ENCODE measurements around the gene PABPC1L.

Gene PABPC1L

GRCh38 chr20:44918342-44918741 is 8.5 kb downstream of the PABPC1L start (continued):
- TF ChIP-seq ZNF274 (IDR thresholded peaks at IDR 0.05; ENCODE audit: low read length), result no peak
- TF ChIP-seq ZNF274 (tag by site-specific recombination; IDR thresholded peaks at IDR 0.05; ENCODE audit: borderline replicate concordance), result no peak
- no peak for TF ChIP-seq BCL11A (tag by site-specific recombination; IDR thresholded peaks at IDR 0.05; ENCODE audit: low read depth)
- no peak for TF ChIP-seq ZNF830 (tag by site-specific recombination; IDR thresholded peaks at IDR 0.05; ENCODE audit: low read depth)
- no peak for TF ChIP-seq ZNF121 (tag by site-specific recombination; IDR thresholded peaks at IDR 0.05)

- no peak overlapping the region for H3K27ac ChIP-seq (ENCODE audit: extremely low read depth, low read depth, low read length)
- no peak for TF ChIP-seq ZNF16 (tag by site-specific recombination; IDR thresholded peaks at IDR 0.05; ENCODE audit: low read depth)
- TF ChIP-seq ZNF626 (tag by site-specific recombination; IDR thresholded peaks at IDR 0.05), result no peak
- TF ChIP-seq ZNF791 (tag by site-specific recombination; IDR thresholded peaks at IDR 0.05), result no peak
- no peak for TF ChIP-seq ZNF324 (tag by site-specific recombination; IDR thresholded peaks at IDR 0.05)
- TF ChIP-seq ZNF549 (tag by site-specific recombination; IDR thresholded peaks at IDR 0.05), result no peak
- H3K4me1 ChIP-seq (ENCODE audit: control insufficient read depth, insufficient read depth, low read length), result no peaks in the 10 kb centered on the region
- H3K4me3 ChIP-seq (ENCODE audit: low read depth, low read length), result no peak overlapping the region
- no peaks in the 10 kb centered on the region for H3K9me3 ChIP-seq (ENCODE audit: control insufficient read depth, insufficient read depth, low read depth, low read length)
- POLR2A ChIA-PET, result interaction anchor here (1.5 kb wide), 1 partner anchor 41 kb away, joined by 5 read pairs; the partner anchor contains the start of gene TOMM34
- peaks cover 8 to 80% of the 10 kb centered on the region in 2 experiments; a peak in 2 of 3 replicates for H3K36me3 ChIP-seq (ENCODE audit: control insufficient read depth in 2 of 2, insufficient read depth in 1 of 2, low read length in 2 of 2)
- CTCF ChIA-PET, result interaction anchor here (0.6 kb wide), 1 partner anchor 197 kb away, joined by 3 read pairs; no protein-coding TSS in a partner anchor
These were observed 8.9 kb downstream of the PABPC1L start for GRCh38 chr20:44918761-44919160.

GRCh38 chr20:44921447-44921846 is 11.6 kb downstream of the PABPC1L start:
- no peaks in the 10 kb centered on the region for H3K4me1 ChIP-seq (ENCODE audit: control insufficient read depth, insufficient read depth, low read length)
- ChIA-PET POLR2A (no interaction called here), CTCF (interaction anchor here (0.6 kb wide), 1 partner anchor 239 kb away, joined by 4 read pairs; no protein-coding TSS in a partner anchor)
- H3K9me3 ChIP-seq (ENCODE audit: control insufficient read depth, insufficient read depth, low read depth, low read length), result no peaks in the 10 kb centered on the region
- peaks cover 8 to 78% of the 10 kb centered on the region in 2 experiments; a peak in 2 of 3 replicates for H3K36me3 ChIP-seq (ENCODE audit: control insufficient read depth in 2 of 2, insufficient read depth in 1 of 2, low read length in 2 of 2)
- H3K4me3 ChIP-seq (ENCODE audit: low read depth, low read length), result no peak overlapping the region
- H3K27ac ChIP-seq (ENCODE audit: extremely low read depth, low read depth, low read length), result no peak overlapping the region
- TF ChIP-seq ZNF350 (tag by site-specific recombination; IDR thresholded peaks at IDR 0.05) (no peak), ZNF837 (tag by site-specific recombination; IDR thresholded peaks at IDR 0.05) (no peak), ZNF37A (tag by site-specific recombination; IDR thresholded peaks at IDR 0.05) (no peak), WT1 (tag by site-specific recombination; IDR thresholded peaks at IDR 0.05) (no peak), OVOL3 (tag by site-specific recombination; IDR thresholded peaks at IDR 0.05) (no peak), OSR2 (tag by site-specific recombination; IDR thresholded peaks at IDR 0.05) (no peak), ZNF645 (tag by site-specific recombination; IDR thresholded peaks at IDR 0.05) (no peak), ZNF600 (tag by site-specific recombination; IDR thresholded peaks at IDR 0.05) (no peak), ELK4 (IDR thresholded peaks at IDR 0.05; ENCODE audit: borderline replicate concordance, low read depth, low read length) (no peak), ZNF580 (tag by site-specific recombination; IDR thresholded peaks at IDR 0.05) (no peak), ZXDB (tag by site-specific recombination; IDR thresholded peaks at IDR 0.05) (no peak), ZNF626 (tag by site-specific recombination; IDR thresholded peaks at IDR 0.05) (no peak), ZSCAN23 (tag by site-specific recombination; IDR thresholded peaks at IDR 0.05) (no peak), ZNF510 (tag by site-specific recombination; IDR thresholded peaks at IDR 0.05; ENCODE audit: insufficient replicate concordance) (no peak), PRDM6 (tag by site-specific recombination; IDR thresholded peaks at IDR 0.05) (no peak)
- TF ChIP-seq, protein P1, sequence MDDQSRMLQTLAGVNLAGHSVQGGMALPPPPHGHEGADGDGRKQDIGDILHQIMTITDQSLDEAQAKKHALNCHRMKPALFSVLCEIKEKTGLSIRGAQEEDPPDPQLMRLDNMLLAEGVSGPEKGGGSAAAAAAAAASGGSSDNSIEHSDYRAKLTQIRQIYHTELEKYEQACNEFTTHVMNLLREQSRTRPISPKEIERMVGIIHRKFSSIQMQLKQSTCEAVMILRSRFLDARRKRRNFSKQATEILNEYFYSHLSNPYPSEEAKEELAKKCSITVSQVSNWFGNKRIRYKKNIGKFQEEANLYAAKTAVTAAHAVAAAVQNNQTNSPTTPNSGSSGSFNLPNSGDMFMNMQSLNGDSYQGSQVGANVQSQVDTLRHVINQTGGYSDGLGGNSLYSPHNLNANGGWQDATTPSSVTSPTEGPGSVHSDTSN (CRISPR knock-in tag; IDR thresholded peaks at IDR 0.05), result no peak
- TF ChIP-seq, protein P2, sequence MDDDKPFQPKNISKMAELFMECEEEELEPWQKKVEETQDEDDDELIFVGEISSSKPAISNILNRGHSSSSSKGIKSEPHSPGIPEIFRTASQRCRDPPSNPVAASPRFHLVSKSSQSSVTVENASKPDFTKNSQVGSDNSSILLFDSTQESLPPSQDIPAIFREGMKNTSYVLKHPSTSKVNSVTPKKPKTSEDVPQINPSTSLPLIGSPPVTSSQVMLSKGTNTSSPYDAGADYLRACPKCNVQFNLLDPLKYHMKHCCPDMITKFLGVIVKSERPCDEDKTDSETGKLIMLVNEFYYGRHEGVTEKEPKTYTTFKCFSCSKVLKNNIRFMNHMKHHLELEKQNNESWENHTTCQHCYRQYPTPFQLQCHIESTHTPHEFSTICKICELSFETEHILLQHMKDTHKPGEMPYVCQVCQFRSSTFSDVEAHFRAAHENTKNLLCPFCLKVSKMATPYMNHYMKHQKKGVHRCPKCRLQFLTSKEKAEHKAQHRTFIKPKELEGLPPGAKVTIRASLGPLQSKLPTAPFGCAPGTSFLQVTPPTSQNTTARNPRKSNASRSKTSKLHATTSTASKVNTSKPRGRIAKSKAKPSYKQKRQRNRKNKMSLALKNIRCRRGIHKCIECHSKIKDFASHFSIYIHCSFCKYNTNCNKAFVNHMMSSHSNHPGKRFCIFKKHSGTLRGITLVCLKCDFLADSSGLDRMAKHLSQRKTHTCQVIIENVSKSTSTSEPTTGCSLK (tag by site-specific recombination; IDR thresholded peaks at IDR 0.05), result no peak
